Panc1 (cell line): ENCODE data around the gene SNX1. TPM values are rescaled to one million over a fixed set of nuclear protein-coding genes. Genes with fewer than 3 reads are reported as not detected.

ENCODE experiments used
- ATAC-seq: fragments of 200-7000 bp; cut with Tn5 transposase; 2 replicates; pipeline ENCODE4 v1.9.1; 2020; ENCODE audit warnings: mild to moderate bottlenecking, moderate library complexity
- BruUV-seq: library from RNA; stranded (reverse); fragments of 400-500 nt; replicated peaks from 2 replicates; lab custom pipeline; 2021; lab: Mats Ljungman, UMichigan
- CTCF ChIA-PET: fragments of 300-600 bp; sonication (Branson Sonifier 250); formaldehyde crosslinking; loops from one replicate; lab custom pipeline; 2022; ENCODE audit warnings: antibody characterized with exemption; lab: Charles Lee
- POLR2A ChIA-PET: fragments of 300-600 bp; sonication (Branson Sonifier 250); formaldehyde crosslinking; loops from one replicate; lab custom pipeline; 2022; ENCODE audit warnings: antibody characterized with exemption; lab: Charles Lee
- DNase-seq: peaks from one replicate; pipeline ENCODE4 v3.0.0-alpha.2; 2010; ENCODE audit warnings: low read depth, low spot score
- H3K27ac ChIP-seq: 2 replicates; pipeline ENCODE4 v1.5.1; 2011; ENCODE audit warnings: mild to moderate bottlenecking, low read length, inconsistent platforms
- H3K27me3 ChIP-seq: fragments of 200-500 bp; sonication (Bioruptor generic); 2 replicates; pipeline ENCODE4 v1.6.0; 2014; ENCODE audit warnings: low read length, inconsistent platforms; ENCODE audit not compliant: control insufficient read depth, insufficient read depth
- H3K36me3 ChIP-seq: fragments of 200-500 bp; sonication (Bioruptor generic); 2 replicates; pipeline ENCODE4 v1.5.1; 2014; ENCODE audit warnings: inconsistent platforms, mild to moderate bottlenecking, low read length, moderate library complexity; ENCODE audit not compliant: control insufficient read depth, insufficient read depth
- H3K4me1 ChIP-seq: 2 replicates; pipeline ENCODE4 v1.5.1; 2011; ENCODE audit warnings: inconsistent platforms, mild to moderate bottlenecking, low read length, moderate library complexity; ENCODE audit not compliant: control insufficient read depth, insufficient read depth
- H3K4me3 ChIP-seq, 2 experiments: 2 replicates each; pipeline ENCODE4 v1.5.1; 2011 to 2012; ENCODE audit warnings: low read depth in 2 of 2, low read length in 2 of 2, mild to moderate bottlenecking in 2 of 2, inconsistent platforms in 1 of 2, moderate library complexity in 1 of 2
- H3K9me3 ChIP-seq: fragments of 200-500 bp; sonication (Bioruptor generic); 2 replicates; pipeline ENCODE4 v1.5.1; 2014; ENCODE audit warnings: low read depth, mild to moderate bottlenecking, inconsistent platforms, low read length, moderate library complexity; ENCODE audit not compliant: control insufficient read depth, insufficient read depth
- CTCF ChIP-seq: fragments of 450-650 bp; IDR thresholded peaks from 2 replicates; pipeline ENCODE4 v1.5.1; 2017; ENCODE audit warnings: mild to moderate bottlenecking
- POLR2AphosphoS5 ChIP-seq: IDR thresholded peaks from 2 replicates; pipeline ENCODE4 v1.6.1; 2012; ENCODE audit warnings: mild to moderate bottlenecking, low read depth, low read length, moderate library complexity
- SIN3A ChIP-seq: IDR thresholded peaks from 2 replicates; pipeline ENCODE4 v1.6.1; 2012; ENCODE audit warnings: low read depth, mild to moderate bottlenecking, low read length, moderate library complexity, borderline replicate concordance; ENCODE audit not compliant: insufficient read depth
- TCF7L2 ChIP-seq: IDR thresholded peaks from 2 replicates; pipeline ENCODE4 v1.6.1; 2011; ENCODE audit warnings: mild to moderate bottlenecking, low read depth, low read length, inconsistent platforms
- in situ Hi-C: cut with HindIII; loops from 2 replicates; pipeline ENCODE4 v1.10.0; 2016; ENCODE audit warnings: low sequenced_read_pairs, low pct_unique_long_range_greater_than_20kb
- intact Hi-C: fragments of 100-400 bp; cut with micrococcal nuclease; formaldehyde crosslinking; loops from one replicate; pipeline ENCODE4 v1.10.0; 2022; ENCODE audit not compliant: unreplicated experiment
- total RNA-seq: library from RNA; stranded (reverse); gene quantifications from one replicate; pipeline ENCODE4 v1.2.1, GENCODE V29; 2021; ENCODE audit not compliant: unreplicated experiment
- TF ChIP-seq, protein P1 (sequence below), 2 experiments: IDR thresholded peaks; 2 replicates each; pipeline ENCODE4 v1.6.1; 2011 to 2012; ENCODE audit warnings: low read depth in 2 of 2, control low read depth in 1 of 2, low read length in 1 of 2, mild to moderate bottlenecking in 1 of 2, moderate library complexity in 1 of 2; ENCODE audit not compliant: insufficient read depth in 1 of 2

SNX1 gene
- total RNA-seq, 1 experiment from 2014 or later: 96.2 TPM

DNA sequence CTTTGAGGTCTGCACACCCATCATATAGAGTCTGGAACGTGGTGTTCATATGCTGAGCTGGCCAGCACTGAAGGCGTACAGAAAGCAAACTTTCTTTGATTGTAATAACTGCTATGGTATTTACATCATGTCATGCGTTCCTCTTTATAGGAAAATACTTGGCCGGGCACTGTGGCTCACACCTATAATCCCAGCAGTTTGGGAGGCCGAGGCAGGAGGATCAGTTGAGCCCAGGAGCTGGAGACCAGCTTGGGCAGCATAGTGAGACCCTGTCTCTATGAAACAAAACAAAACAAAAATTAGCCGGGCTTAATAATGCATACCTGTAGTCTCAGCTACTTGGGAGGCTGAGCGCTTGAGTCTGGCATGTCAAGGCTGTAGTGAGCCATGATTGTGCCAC lies 52.4 kb downstream of the SNX1 start:
- no peaks in the 10 kb centered on the region for H3K4me1 ChIP-seq
- H3K27me3 ChIP-seq: no peaks in the 10 kb centered on the region
- DNase-seq (no peak), ATAC-seq (no peak)
- peaks cover 5% of the 10 kb centered on the region; the same call in 1 of the 2 replicates for H3K36me3 ChIP-seq
- no peaks in the 10 kb centered on the region for H3K9me3 ChIP-seq
- in situ Hi-C loops: no loop called here
- ChIA-PET CTCF (no interaction called here), POLR2A (no interaction called here)
- BruUV-seq: no TSS peak
- H3K4me3 ChIP-seq: no peak overlapping the region
- no peak overlapping the region for H3K27ac ChIP-seq
- intact Hi-C loops: no loop called here
- TF ChIP-seq CTCF: no peak
- no peak for TF ChIP-seq SIN3A
- no peak for TF ChIP-seq TCF7L2
- TF ChIP-seq, protein P1, sequence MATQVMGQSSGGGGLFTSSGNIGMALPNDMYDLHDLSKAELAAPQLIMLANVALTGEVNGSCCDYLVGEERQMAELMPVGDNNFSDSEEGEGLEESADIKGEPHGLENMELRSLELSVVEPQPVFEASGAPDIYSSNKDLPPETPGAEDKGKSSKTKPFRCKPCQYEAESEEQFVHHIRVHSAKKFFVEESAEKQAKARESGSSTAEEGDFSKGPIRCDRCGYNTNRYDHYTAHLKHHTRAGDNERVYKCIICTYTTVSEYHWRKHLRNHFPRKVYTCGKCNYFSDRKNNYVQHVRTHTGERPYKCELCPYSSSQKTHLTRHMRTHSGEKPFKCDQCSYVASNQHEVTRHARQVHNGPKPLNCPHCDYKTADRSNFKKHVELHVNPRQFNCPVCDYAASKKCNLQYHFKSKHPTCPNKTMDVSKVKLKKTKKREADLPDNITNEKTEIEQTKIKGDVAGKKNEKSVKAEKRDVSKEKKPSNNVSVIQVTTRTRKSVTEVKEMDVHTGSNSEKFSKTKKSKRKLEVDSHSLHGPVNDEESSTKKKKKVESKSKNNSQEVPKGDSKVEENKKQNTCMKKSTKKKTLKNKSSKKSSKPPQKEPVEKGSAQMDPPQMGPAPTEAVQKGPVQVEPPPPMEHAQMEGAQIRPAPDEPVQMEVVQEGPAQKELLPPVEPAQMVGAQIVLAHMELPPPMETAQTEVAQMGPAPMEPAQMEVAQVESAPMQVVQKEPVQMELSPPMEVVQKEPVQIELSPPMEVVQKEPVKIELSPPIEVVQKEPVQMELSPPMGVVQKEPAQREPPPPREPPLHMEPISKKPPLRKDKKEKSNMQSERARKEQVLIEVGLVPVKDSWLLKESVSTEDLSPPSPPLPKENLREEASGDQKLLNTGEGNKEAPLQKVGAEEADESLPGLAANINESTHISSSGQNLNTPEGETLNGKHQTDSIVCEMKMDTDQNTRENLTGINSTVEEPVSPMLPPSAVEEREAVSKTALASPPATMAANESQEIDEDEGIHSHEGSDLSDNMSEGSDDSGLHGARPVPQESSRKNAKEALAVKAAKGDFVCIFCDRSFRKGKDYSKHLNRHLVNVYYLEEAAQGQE (IDR thresholded peaks at IDR 0.05; ENCODE audit: insufficient read depth in 1 of 2, low read depth in 2 of 2, low read length in 1 of 2): no peak
- TF ChIP-seq POLR2AphosphoS5: no peak

DNA sequence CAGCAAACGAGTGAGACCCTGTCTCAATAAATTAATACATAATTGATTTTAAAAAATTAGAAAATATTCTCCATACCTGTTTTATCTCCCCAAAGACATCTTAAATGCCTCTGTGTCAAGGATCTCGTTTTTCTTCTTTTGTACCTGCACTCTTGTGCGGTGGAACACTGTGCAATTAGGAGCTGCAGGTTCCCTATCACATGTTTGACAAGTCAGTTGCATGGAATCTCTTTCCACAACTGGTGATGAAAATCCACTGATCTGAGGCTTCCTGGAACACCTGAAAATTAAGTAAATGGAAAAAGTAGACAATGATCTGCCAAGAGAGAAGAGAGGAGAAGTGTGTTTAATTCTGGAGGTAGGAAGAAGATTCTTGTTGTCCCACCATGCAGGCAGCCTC lies 52.8 kb downstream of the SNX1 start:
- peaks cover 4% of the 10 kb centered on the region; the same call in 1 of the 2 replicates for H3K36me3 ChIP-seq
- H3K27me3 ChIP-seq: no peaks in the 10 kb centered on the region
- no TSS peak for BruUV-seq
- ATAC-seq (no peak), DNase-seq (no peak)
- no peak for TF ChIP-seq TCF7L2
- TF ChIP-seq CTCF: no peak
- TF ChIP-seq, protein P1 (IDR thresholded peaks at IDR 0.05; ENCODE audit: insufficient read depth in 1 of 2, low read depth in 2 of 2, low read length in 1 of 2): no peak
- TF ChIP-seq POLR2AphosphoS5: no peak
- TF ChIP-seq SIN3A: no peak
- in situ Hi-C loops (no loop called here), intact Hi-C loops (no loop called here)
- ChIA-PET CTCF (interaction anchor here (1.0 kb wide), 1 partner anchor 53 kb away, joined by 5 read pairs; the partner anchor contains the start of gene SNX1), POLR2A (no interaction called here)
- H3K27ac ChIP-seq: no peak overlapping the region
- H3K4me1 ChIP-seq: peaks cover 2% of the 10 kb centered on the region
- H3K4me3 ChIP-seq: no peak overlapping the region
- H3K9me3 ChIP-seq: no peaks in the 10 kb centered on the region
